Measurements from ENCODE around the gene SNX5.
"Not testable (repeated sequence)": the region's sequence is repeated elsewhere in the genome, so short reads cannot be mapped to it uniquely, and the experiment has no call there.

DNA sequence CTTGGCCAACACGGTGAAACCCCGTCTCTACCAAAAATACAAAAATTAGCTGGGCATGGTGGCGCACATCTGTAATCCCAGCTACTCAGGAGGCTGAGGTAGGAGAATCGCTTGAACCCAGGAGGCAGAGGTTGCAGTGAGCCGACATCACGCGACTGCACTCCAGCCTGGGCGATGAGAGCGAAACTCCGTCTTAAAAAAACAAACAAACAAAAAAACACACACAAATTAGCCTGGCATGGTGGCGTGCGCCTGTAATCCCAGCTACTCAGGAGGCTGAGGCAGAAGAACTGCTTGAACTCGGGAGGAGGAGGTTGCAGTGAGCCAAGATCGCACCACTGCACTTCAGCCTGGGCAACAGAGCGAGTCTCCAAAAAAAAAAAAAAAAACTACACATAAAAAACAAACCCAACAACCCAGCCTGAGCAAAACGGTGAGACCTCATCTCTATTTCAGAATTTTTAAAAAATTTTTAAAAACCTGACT is 8.2 kb downstream of the SNX5 start:
- TF ChIP-seq, protein P1, sequence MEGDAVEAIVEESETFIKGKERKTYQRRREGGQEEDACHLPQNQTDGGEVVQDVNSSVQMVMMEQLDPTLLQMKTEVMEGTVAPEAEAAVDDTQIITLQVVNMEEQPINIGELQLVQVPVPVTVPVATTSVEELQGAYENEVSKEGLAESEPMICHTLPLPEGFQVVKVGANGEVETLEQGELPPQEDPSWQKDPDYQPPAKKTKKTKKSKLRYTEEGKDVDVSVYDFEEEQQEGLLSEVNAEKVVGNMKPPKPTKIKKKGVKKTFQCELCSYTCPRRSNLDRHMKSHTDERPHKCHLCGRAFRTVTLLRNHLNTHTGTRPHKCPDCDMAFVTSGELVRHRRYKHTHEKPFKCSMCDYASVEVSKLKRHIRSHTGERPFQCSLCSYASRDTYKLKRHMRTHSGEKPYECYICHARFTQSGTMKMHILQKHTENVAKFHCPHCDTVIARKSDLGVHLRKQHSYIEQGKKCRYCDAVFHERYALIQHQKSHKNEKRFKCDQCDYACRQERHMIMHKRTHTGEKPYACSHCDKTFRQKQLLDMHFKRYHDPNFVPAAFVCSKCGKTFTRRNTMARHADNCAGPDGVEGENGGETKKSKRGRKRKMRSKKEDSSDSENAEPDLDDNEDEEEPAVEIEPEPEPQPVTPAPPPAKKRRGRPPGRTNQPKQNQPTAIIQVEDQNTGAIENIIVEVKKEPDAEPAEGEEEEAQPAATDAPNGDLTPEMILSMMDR (IDR thresholded peaks at IDR 0.05 in 4 of 5, conservative IDR thresholded peaks at IDR 0.05 in 1 of 5) = not testable (repeated sequence)
- TF ChIP-seq POLR2A (IDR thresholded peaks at IDR 0.05) = not testable (repeated sequence)

Measured in gastrocnemius medialis (tissue), 4 donors.